H9 (cell line): ENCODE measurements around the gene NTMT2. TPM values are rescaled to one million over a fixed set of nuclear protein-coding genes. Genes with fewer than 3 reads are reported as not detected.

ENCODE experiments used
- DNase-seq: peaks from one replicate; pipeline ENCODE4 v3.0.0-alpha.2; 2017
- H2AFZ ChIP-seq: one replicate; pipeline ENCODE4 v1.6.1; 2013; ENCODE audit warnings: mild to moderate bottlenecking, low read length, control low read depth, moderate library complexity
- H2AK5ac ChIP-seq: 2 replicates; pipeline ENCODE4 v1.6.1; 2013; ENCODE audit warnings: low read length, control low read depth, mixed read lengths; ENCODE audit not compliant: insufficient read length
- H2BK120ac ChIP-seq: one replicate; pipeline ENCODE4 v1.6.1; 2013; ENCODE audit warnings: low read depth, mild to moderate bottlenecking, low read length, control low read depth, inconsistent platforms; ENCODE audit not compliant: poor library complexity, severe bottlenecking
- H2BK12ac ChIP-seq: 2 replicates; pipeline ENCODE4 v1.6.1; 2013; ENCODE audit warnings: low read length, control low read depth, mixed read lengths, low read depth; ENCODE audit not compliant: insufficient read length
- H2BK15ac ChIP-seq: 2 replicates; pipeline ENCODE4 v1.6.1; 2013; ENCODE audit warnings: low read depth, low read length, control low read depth
- H2BK20ac ChIP-seq: one replicate; pipeline ENCODE4 v1.6.1; 2013; ENCODE audit warnings: low read depth, mild to moderate bottlenecking, low read length, control low read depth, inconsistent platforms; ENCODE audit not compliant: poor library complexity, severe bottlenecking
- H2BK5ac ChIP-seq: 2 replicates; pipeline ENCODE4 v1.6.1; 2013; ENCODE audit warnings: low read length, control low read depth, mixed read lengths; ENCODE audit not compliant: insufficient read length
- H3K14ac ChIP-seq: 2 replicates; pipeline ENCODE4 v1.6.1; 2013; ENCODE audit warnings: low read length, control low read depth; ENCODE audit not compliant: insufficient read depth
- H3K18ac ChIP-seq: 2 replicates; pipeline ENCODE4 v1.6.1; 2013; ENCODE audit warnings: low read depth, mild to moderate bottlenecking, mixed read lengths, low read length, control low read depth; ENCODE audit not compliant: insufficient read length
- H3K23ac ChIP-seq: 2 replicates; pipeline ENCODE4 v1.6.1; 2013; ENCODE audit warnings: low read length, control low read depth, mixed read lengths, low read depth; ENCODE audit not compliant: insufficient read length
- H3K23me2 ChIP-seq: 2 replicates; pipeline ENCODE4 v1.6.1; 2013; ENCODE audit warnings: low read depth, mild to moderate bottlenecking, mixed read lengths, low read length, control low read depth; ENCODE audit not compliant: insufficient read length, poor library complexity, severe bottlenecking
- H3K27ac ChIP-seq: 2 replicates; pipeline ENCODE4 v1.5.1; 2013; ENCODE audit warnings: low read length, control low read depth, mixed read lengths, low read depth; ENCODE audit not compliant: insufficient read length
- H3K27me3 ChIP-seq: 2 replicates; pipeline ENCODE4 v1.6.1; 2013; ENCODE audit warnings: low read length, control low read depth, inconsistent platforms; ENCODE audit not compliant: insufficient read depth
- H3K4ac ChIP-seq: 2 replicates; pipeline ENCODE4 v1.6.1; 2013; ENCODE audit warnings: low read depth, mild to moderate bottlenecking, control low read depth, inconsistent platforms, low read length, moderate library complexity
- H3K4me1 ChIP-seq: 2 replicates; pipeline ENCODE4 v1.6.1; 2013; ENCODE audit warnings: low read length, control low read depth, inconsistent platforms; ENCODE audit not compliant: insufficient read depth
- H3K4me2 ChIP-seq: 2 replicates; pipeline ENCODE4 v1.6.1; 2013; ENCODE audit warnings: low read length, control low read depth, mixed read lengths; ENCODE audit not compliant: insufficient read length, insufficient read depth
- H3K56ac ChIP-seq: 2 replicates; pipeline ENCODE4 v1.6.1; 2013; ENCODE audit warnings: low read depth, mild to moderate bottlenecking, mixed read lengths, low read length, control low read depth; ENCODE audit not compliant: insufficient read length
- H3K79me1 ChIP-seq: 2 replicates; pipeline ENCODE4 v1.6.1; 2013; ENCODE audit warnings: low read depth, mild to moderate bottlenecking, moderate library complexity, low read length, control low read depth, inconsistent platforms; ENCODE audit not compliant: insufficient read depth, poor library complexity, severe bottlenecking
- H3K79me2 ChIP-seq: 2 replicates; pipeline ENCODE4 v1.6.1; 2013; ENCODE audit warnings: low read length, control low read depth, inconsistent platforms; ENCODE audit not compliant: insufficient read depth
- H3K9ac ChIP-seq: 2 replicates; pipeline ENCODE4 v1.6.1; 2013; ENCODE audit warnings: low read length, control low read depth, mixed read lengths; ENCODE audit not compliant: insufficient read length; ENCODE audit errors: extremely low read depth
- H3K9me3 ChIP-seq: one replicate; pipeline ENCODE4 v1.6.1; 2013; ENCODE audit warnings: low read depth, low read length, inconsistent platforms; ENCODE audit not compliant: control insufficient read depth
- H3T11ph ChIP-seq: one replicate; pipeline ENCODE4 v1.6.1; 2013; ENCODE audit warnings: mild to moderate bottlenecking, low read length, control low read depth, inconsistent platforms
- H4K20me1 ChIP-seq: one replicate; pipeline ENCODE4 v1.6.1; 2013; ENCODE audit not compliant: control insufficient read depth, insufficient read length, insufficient read depth
- H4K5ac ChIP-seq: 2 replicates; pipeline ENCODE4 v1.6.1; 2013; ENCODE audit warnings: low read depth, mild to moderate bottlenecking, mixed read lengths, low read length, control low read depth; ENCODE audit not compliant: insufficient read length
- H4K8ac ChIP-seq: replicated peaks from 2 replicates; pipeline ENCODE4 v1.6.1; 2013; ENCODE audit warnings: low read length, control low read depth, mixed read lengths, low read depth; ENCODE audit not compliant: insufficient read length
- H4K91ac ChIP-seq: 2 replicates; pipeline ENCODE4 v1.6.1; 2013; ENCODE audit warnings: low read depth, mild to moderate bottlenecking, moderate library complexity, mixed read lengths, low read length, control low read depth; ENCODE audit not compliant: insufficient read length
- H3K27ac Mint-ChIP-seq, 3 experiments: 2 replicates in 2 of 3; 3 replicates in 1 of 3; pipeline ENCODE4 v1.8.0; 2020 to 2021; ENCODE audit warnings: mixed read lengths in 3 of 3, mild to moderate bottlenecking in 1 of 3, moderate library complexity in 1 of 3
- H3K27me3 Mint-ChIP-seq: 2 replicates; pipeline ENCODE4 v1.8.0; 2021; ENCODE audit warnings: low read depth, mild to moderate bottlenecking, moderate library complexity, mixed read lengths
- H3K36me3 Mint-ChIP-seq, 3 experiments: 2 replicates in 2 of 3; 3 replicates in 1 of 3; pipeline ENCODE4 v1.8.0; 2020 to 2021; ENCODE audit warnings: low read depth in 3 of 3, mixed read lengths in 3 of 3; ENCODE audit not compliant: insufficient read depth in 1 of 3
- H3K4me1 Mint-ChIP-seq, 2 experiments: 2 replicates each; pipeline ENCODE4 v1.8.0; 2020; ENCODE audit warnings: mixed read lengths in 2 of 2
- H3K4me3 Mint-ChIP-seq, 2 experiments: 2 replicates in 1 of 2; 3 replicates in 1 of 2; pipeline ENCODE4 v1.8.0; 2020 to 2021; ENCODE audit warnings: mild to moderate bottlenecking in 2 of 2, mixed read lengths in 2 of 2, moderate library complexity in 1 of 2
- H3K9me3 Mint-ChIP-seq, 2 experiments: 2 replicates in 1 of 2; 3 replicates in 1 of 2; pipeline ENCODE4 v1.8.0; 2020; ENCODE audit warnings: mild to moderate bottlenecking in 2 of 2, mixed read lengths in 2 of 2, moderate library complexity in 1 of 2
- WGBS: extraction: QIAGEN DNeasy Blood & Tissue Kit; methylation state at CpG from one replicate; pipeline ENCODE4 v1.1.7; 2013; ENCODE audit warnings: missing lambda C conversion rate, low lambda C conversion rate, mixed read lengths; ENCODE audit not compliant: insufficient read length; ENCODE audit errors: extremely low coverage; 5-methylcytosine and 5-hydroxymethylcytosine counted together
- long read RNA-seq: library from polyadenylated mRNA; unstranded; transcript quantifications from one replicate; pipeline ENCODE4 v2.0.0, GENCODE V29; 2020
- total RNA-seq: library from RNA; stranded (reverse); gene quantifications from 2 replicates; pipeline ENCODE4 v1.2.1, GENCODE V29; 2021
- TF ChIP-seq, protein P1 (sequence below): fragments of 200-600 bp; sonication (generic); conservative IDR thresholded peaks from 3 replicates; pipeline ENCODE4 v1.8.0; 2021; ENCODE audit warnings: antibody characterized with exemption, mild to moderate bottlenecking

Gene NTMT2
- 0.28 TPM in 1 of 2 replicates, not detected in the other for total RNA-seq
- long read RNA-seq, partial matches to known transcripts: 0 of 2 reads
- long read RNA-seq, other reads (novel, unspliced or antisense): 2 of 2 reads

DNA sequence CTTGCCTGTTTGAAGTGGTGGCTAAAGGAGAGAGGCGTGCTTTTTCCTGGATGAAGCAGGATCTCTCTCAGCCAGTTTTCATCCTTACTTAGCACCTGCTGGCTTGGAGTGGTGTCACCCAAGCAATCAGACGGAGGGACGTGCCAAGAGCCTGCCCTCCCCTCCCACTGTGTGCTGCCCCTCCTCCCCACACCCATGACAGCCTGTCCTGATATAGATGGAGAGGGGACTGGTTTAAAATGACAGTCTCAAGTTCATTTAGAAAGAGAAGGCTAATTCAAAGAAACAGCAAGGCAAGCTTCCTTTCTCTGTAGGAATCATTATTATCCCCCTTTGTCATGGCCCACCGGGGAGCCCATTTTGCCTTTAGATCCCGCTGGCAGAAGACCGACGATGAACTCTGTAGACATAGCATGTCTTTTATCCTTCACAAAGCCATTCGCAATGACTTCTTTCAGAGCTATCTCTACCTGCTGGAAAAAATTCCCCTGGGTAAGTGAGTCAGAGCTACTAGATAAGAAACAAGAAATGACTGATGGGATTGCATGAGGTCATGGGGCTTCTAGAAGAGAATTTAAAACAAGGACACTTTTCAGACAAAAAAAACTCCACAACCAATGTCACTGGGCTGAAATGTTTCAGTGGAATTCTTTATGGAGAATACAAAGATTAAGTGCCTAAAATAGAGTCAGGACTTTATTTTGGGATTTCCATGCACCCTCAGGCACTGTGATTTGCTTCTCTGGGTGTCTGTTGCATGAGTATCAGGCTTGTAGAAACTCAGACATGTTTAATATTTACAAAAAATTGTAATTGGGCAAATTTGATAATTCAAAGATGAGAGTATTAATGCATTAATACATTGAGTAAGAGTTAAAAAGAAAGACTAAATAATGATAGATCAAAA lies at the start of gene NTMT2:
NTMT2 (plus strand) TSS at position 190 of the 907 bp plus-strand sequence; CDS start at position 339, 149 bp downstream.
- no peak within 1 kb of the TSS for H3K27ac ChIP-seq
- no CpG with 5 or more reads among the region's 8 CpGs for WGBS
- Mint-ChIP-seq H3K36me3 (no peaks in the 10 kb centered on the region), H3K27ac (no peak within 1 kb of the TSS), H3K4me1 (peaks cover 18 to 20% of the 10 kb centered on the region in 2 experiments), H3K4me3 (peak within 1 kb of the TSS in 1 of 2 experiments; percentile 53; a peak in 3 of 5 replicates), H3K27me3 (peaks cover 78% of the 10 kb centered on the region), H3K9me3 (peaks cover 0 to 11% of the 10 kb centered on the region in 2 experiments; a peak in 3 of 5 replicates)
- H3K14ac ChIP-seq: no peak within 1 kb of the TSS
- H4K91ac ChIP-seq: no peak within 1 kb of the TSS
- H2AK5ac ChIP-seq: no peak within 1 kb of the TSS
- no peak within 1 kb of the TSS for H2BK120ac ChIP-seq
- H3K56ac ChIP-seq: no peak within 1 kb of the TSS
- peaks cover 3% of the 10 kb centered on the region; the same call in 1 of the 2 replicates for H3K4me1 ChIP-seq
- H3T11ph ChIP-seq: no peak within 1 kb of the TSS
- H4K8ac ChIP-seq: no peak within 1 kb of the TSS
- H2AFZ ChIP-seq: no peak within 1 kb of the TSS
- no peaks in the 10 kb centered on the region for H3K79me1 ChIP-seq
- no peaks in the 10 kb centered on the region for H3K23me2 ChIP-seq
- no peak within 1 kb of the TSS for H3K4ac ChIP-seq
- no peak within 1 kb of the TSS for H2BK12ac ChIP-seq
- no peak within 1 kb of the TSS for H3K18ac ChIP-seq
- H2BK15ac ChIP-seq: no peak within 1 kb of the TSS
- H3K4me2 ChIP-seq: peak within 1 kb of the TSS; percentile 16
- no peak within 1 kb of the TSS for H2BK5ac ChIP-seq
- no peak within 1 kb of the TSS for H2BK20ac ChIP-seq
- peaks cover 3% of the 10 kb centered on the region; the same call in 1 of the 2 replicates for H3K27me3 ChIP-seq
- no peaks in the 10 kb centered on the region for H3K79me2 ChIP-seq
- H4K5ac ChIP-seq: no peak within 1 kb of the TSS
- H3K9ac ChIP-seq: no peak within 1 kb of the TSS
- no peaks in the 10 kb centered on the region for H3K9me3 ChIP-seq
- DNase-seq: peak; percentile 78
- no peaks in the 10 kb centered on the region for H4K20me1 ChIP-seq
- no peak within 1 kb of the TSS for H3K23ac ChIP-seq
- TF ChIP-seq, protein P1, sequence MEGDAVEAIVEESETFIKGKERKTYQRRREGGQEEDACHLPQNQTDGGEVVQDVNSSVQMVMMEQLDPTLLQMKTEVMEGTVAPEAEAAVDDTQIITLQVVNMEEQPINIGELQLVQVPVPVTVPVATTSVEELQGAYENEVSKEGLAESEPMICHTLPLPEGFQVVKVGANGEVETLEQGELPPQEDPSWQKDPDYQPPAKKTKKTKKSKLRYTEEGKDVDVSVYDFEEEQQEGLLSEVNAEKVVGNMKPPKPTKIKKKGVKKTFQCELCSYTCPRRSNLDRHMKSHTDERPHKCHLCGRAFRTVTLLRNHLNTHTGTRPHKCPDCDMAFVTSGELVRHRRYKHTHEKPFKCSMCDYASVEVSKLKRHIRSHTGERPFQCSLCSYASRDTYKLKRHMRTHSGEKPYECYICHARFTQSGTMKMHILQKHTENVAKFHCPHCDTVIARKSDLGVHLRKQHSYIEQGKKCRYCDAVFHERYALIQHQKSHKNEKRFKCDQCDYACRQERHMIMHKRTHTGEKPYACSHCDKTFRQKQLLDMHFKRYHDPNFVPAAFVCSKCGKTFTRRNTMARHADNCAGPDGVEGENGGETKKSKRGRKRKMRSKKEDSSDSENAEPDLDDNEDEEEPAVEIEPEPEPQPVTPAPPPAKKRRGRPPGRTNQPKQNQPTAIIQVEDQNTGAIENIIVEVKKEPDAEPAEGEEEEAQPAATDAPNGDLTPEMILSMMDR: no peak
